ENCODE measurements around the gene PICALM.

Gene PICALM

GRCh38 chr11:86016451-86016850 is 52.4 kb downstream of the PICALM start:
- Mint-ChIP-seq H3K27ac (peak overlapping the region; percentile 56), H3K27me3 (no peaks in the 10 kb centered on the region), H3K4me3 (peak overlapping the region in 1 of 2 donors; percentile 3), H3K36me3 (peaks cover 22 to 41% of the 10 kb centered on the region in 2 donors), H3K9me3 (no peaks in the 10 kb centered on the region), H3K4me1 (peaks cover 16 to 27% of the 10 kb centered on the region in 2 donors)
- no peak for ATAC-seq (replicated peaks)
- no peak for DNase-seq

DNA sequence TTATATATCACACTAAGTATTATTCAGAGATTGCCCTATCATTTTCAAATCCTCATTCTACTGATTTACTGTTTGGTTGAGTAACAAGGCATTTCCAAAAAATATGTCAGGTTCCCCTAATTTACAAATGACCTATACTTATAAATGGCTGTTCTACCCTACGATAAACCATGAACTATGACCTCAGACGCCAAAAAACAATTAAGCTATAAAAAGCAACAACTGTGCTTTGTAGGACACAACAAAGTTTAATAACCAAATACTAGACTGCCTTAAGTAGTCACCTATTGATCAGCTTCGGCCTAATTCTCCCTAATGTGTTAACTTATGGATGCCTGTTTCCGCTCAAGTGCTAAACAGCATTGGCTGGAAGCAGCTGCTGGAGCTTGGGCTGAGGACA is 53.2 kb downstream of the PICALM start:
- Mint-ChIP-seq H3K27me3 (no peaks in the 10 kb centered on the region), H3K9me3 (no peaks in the 10 kb centered on the region), H3K27ac (peak overlapping the region; percentile 56), H3K36me3 (peaks cover 19 to 34% of the 10 kb centered on the region in 2 donors), H3K4me3 (no peak overlapping the region), H3K4me1 (peaks cover 13 to 20% of the 10 kb centered on the region in 2 donors)
- DNase-seq = no peak
- peak; percentile 42 to 48 for ATAC-seq (replicated peaks)

DNA sequence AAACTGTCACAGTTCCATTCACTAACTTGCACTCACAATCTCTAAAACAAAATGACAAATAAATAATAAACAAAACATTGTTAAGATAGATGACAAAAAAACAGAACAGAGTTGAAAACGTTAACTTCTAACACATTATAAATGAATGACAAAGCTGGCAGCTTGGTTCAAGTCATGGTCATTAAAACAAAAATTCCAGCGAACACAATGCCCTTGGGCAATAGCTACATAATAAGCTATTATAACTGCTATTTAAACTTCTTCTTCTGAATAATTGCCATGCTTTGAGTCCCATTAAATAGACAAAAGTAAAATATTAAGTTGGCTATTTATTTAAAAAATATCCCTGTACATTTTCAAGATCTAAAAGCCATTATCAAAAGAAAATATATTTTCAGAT is 54.7 kb downstream of the PICALM start:
- H3K27ac Mint-ChIP-seq = no peak overlapping the region
- peaks cover 23 to 38% of the 10 kb centered on the region in 2 donors for H3K36me3 Mint-ChIP-seq
- H3K9me3 Mint-ChIP-seq = no peaks in the 10 kb centered on the region

DNA sequence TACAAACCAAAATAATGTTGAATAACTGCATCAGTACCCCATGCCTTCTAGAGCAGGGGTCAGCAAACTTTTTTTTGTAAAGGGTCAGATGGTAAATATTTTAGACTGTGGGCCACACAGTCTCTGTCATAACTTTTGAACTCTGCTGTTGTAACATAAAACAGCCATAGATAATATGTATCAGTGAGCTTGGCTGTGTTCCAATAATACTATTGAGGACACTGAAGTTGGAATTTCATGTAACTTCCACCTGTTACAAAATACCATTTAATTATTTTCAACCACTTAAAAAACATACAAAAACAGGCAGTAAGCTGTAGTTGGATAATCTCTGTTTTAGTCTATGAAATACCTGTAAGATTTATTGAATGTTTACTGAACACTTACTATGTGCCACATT is 55.2 kb downstream of the PICALM start:
- no peak overlapping the region for H3K27ac Mint-ChIP-seq

More for the DNA sequence above, 54.7 kb downstream of the PICALM start:
- H3K4me3 Mint-ChIP-seq = no peak overlapping the region
- ATAC-seq (replicated peaks) (no peak), DNase-seq (no peak)
- no peaks in the 10 kb centered on the region for H3K27me3 Mint-ChIP-seq
- peaks cover 13 to 18% of the 10 kb centered on the region in 2 donors for H3K4me1 Mint-ChIP-seq

GRCh38 chr11:86011175-86011574 is 57.7 kb downstream of the PICALM start:
- peaks cover 27 to 48% of the 10 kb centered on the region in 2 donors for H3K36me3 Mint-ChIP-seq

More for the DNA sequence above, 55.2 kb downstream of the PICALM start:
- H3K4me1 Mint-ChIP-seq = peaks cover 13 to 18% of the 10 kb centered on the region in 2 donors
- no peak overlapping the region for H3K4me3 Mint-ChIP-seq
- DNase-seq (no peak), ATAC-seq (replicated peaks) (no peak)
- H3K27me3 Mint-ChIP-seq = no peaks in the 10 kb centered on the region
- no peaks in the 10 kb centered on the region for H3K9me3 Mint-ChIP-seq
- peaks cover 25 to 41% of the 10 kb centered on the region in 2 donors for H3K36me3 Mint-ChIP-seq

DNA sequence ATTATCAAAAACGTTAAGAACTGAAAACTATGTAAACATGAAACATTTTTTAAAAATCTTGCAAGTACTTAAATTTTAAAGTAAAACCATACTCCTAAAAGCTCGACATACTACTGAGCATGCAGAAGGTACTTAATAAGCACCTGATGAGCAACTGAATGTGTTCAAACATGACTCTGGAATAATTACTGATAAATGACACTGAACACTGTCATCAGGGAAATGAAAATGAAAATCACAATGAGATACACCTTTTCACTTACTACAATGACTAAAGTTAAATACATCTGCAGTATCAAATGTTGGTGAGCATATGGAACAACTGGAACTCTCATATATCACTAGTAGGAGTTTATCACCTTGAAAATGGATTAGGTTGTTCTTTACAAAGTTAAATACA is 65.2 kb downstream of the PICALM start:
- H3K9me3 Mint-ChIP-seq = no peaks in the 10 kb centered on the region
- no peaks in the 10 kb centered on the region for H3K4me1 Mint-ChIP-seq
- H3K27me3 Mint-ChIP-seq = no peaks in the 10 kb centered on the region
- ATAC-seq (replicated peaks) (no peak), DNase-seq (no peak)
- H3K4me3 Mint-ChIP-seq = no peak overlapping the region
- H3K27ac Mint-ChIP-seq = no peak overlapping the region
- peaks cover 17 to 44% of the 10 kb centered on the region in 2 donors for H3K36me3 Mint-ChIP-seq

More at GRCh38 chr11:86011175-86011574, 57.7 kb downstream of the PICALM start:
- DNase-seq (no peak), ATAC-seq (replicated peaks) (no peak)
- Mint-ChIP-seq H3K27ac (no peak overlapping the region), H3K4me1 (peaks cover 8 to 13% of the 10 kb centered on the region in 2 donors), H3K9me3 (no peaks in the 10 kb centered on the region), H3K27me3 (no peaks in the 10 kb centered on the region), H3K4me3 (no peak overlapping the region)

GRCh38 chr11:86002431-86002830 is 66.5 kb downstream of the PICALM start:
- Mint-ChIP-seq H3K27me3 (no peaks in the 10 kb centered on the region), H3K36me3 (peaks cover 15 to 44% of the 10 kb centered on the region in 2 donors), H3K27ac (no peak overlapping the region), H3K4me1 (peaks cover 1 to 4% of the 10 kb centered on the region in 2 donors), H3K4me3 (no peak overlapping the region), H3K9me3 (no peaks in the 10 kb centered on the region)
- ATAC-seq (replicated peaks) = no peak
- DNase-seq = no peak

- peaks cover 4 to 9% of the 10 kb centered on the region in 2 donors for H3K4me1 Mint-ChIP-seq
- ATAC-seq (replicated peaks) (no peak), DNase-seq (no peak)
- no peak overlapping the region for H3K4me3 Mint-ChIP-seq
- no peaks in the 10 kb centered on the region for H3K9me3 Mint-ChIP-seq
- H3K27ac Mint-ChIP-seq = peak overlapping the region; percentile 51
- peaks cover 28 to 34% of the 10 kb centered on the region in 2 donors for H3K36me3 Mint-ChIP-seq
- H3K27me3 Mint-ChIP-seq = no peaks in the 10 kb centered on the region
These were observed 77.4 kb downstream of the PICALM start for GRCh38 chr11:85991508-85991907.

DNA sequence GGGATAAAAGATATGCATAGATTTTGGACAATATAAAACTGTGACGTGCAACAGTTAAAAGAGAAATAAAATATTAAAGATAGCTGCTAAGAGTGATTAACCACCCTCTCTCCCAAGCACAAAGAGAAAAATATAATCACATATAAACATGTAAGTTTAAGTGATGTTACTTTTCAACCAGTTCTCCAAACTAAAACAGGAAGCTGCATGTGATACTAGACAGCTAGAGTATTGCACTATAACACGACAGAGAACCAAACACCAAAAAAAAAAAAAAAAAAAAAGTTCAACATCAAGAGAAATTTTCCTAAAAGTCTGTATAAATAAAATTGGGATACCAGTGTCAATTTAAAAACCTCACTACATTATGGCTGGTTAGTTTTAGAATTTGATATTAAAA is 79.1 kb downstream of the PICALM start:
- Mint-ChIP-seq H3K9me3 (no peaks in the 10 kb centered on the region), H3K27me3 (no peaks in the 10 kb centered on the region), H3K4me1 (peaks cover 4 to 9% of the 10 kb centered on the region in 2 donors), H3K4me3 (no peak overlapping the region), H3K36me3 (peaks cover 28 to 34% of the 10 kb centered on the region in 2 donors), H3K27ac (no peak overlapping the region)
- no peak for ATAC-seq (replicated peaks)
- DNase-seq = no peak

DNA sequence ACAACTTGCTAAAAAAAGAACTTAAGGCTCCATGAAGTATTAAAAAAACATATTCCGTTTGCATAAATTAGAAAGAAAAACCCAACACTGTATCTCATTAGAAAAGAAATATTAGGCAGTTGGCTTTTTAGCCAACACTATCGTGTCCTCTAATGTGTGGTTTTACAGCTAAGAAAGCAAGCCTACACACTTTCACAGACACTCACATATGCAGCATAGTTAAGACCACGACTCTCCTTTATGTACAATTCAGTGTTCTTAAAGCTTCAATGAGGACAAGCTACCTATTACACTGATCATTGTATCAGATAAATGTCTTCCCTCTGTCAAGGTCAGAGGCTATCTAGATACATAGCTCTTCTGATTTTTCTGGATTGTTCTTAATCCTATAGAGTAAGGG is 80.1 kb downstream of the PICALM start:
- no peak overlapping the region for H3K4me3 Mint-ChIP-seq
- ATAC-seq (replicated peaks) (peak in 1 of 2 donors; percentile 20), DNase-seq (no peak)
- H3K36me3 Mint-ChIP-seq = peaks cover 24 to 40% of the 10 kb centered on the region in 2 donors
- no peaks in the 10 kb centered on the region for H3K9me3 Mint-ChIP-seq
- peaks cover 4 to 9% of the 10 kb centered on the region in 2 donors for H3K4me1 Mint-ChIP-seq
- peak overlapping the region; percentile 65 for H3K27ac Mint-ChIP-seq
- H3K27me3 Mint-ChIP-seq = no peaks in the 10 kb centered on the region

GRCh38 chr11:85977751-85978160 is 91.1 kb downstream of the PICALM start:
- Mint-ChIP-seq H3K4me1 (peaks cover 0 to 2% of the 10 kb centered on the region in 2 donors), H3K27me3 (no peaks in the 10 kb centered on the region), H3K27ac (no peak overlapping the region), H3K4me3 (no peak overlapping the region), H3K36me3 (peaks cover 15 to 29% of the 10 kb centered on the region in 2 donors), H3K9me3 (no peaks in the 10 kb centered on the region)
- ATAC-seq (replicated peaks) (no peak), DNase-seq (no peak)

DNA sequence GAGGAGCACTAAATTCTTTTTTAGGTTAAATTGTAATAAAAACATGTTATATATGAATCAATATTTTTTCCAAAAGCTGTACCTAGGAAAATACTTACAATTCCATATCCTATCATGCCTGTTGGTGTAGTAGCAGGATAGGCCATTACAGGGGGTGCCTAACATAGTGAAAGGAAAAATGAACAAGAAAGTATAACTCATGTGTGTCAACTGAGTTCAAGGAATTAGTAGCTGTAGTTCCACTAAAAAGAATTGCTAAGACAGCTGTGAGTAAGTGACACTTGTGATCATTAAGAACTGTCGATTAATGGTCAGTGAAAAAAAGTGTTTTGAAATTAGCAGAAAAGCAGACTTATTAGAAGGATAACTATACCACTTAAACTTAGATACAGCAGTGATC is 92.4 kb downstream of the PICALM start:
- H3K4me3 Mint-ChIP-seq = no peak overlapping the region
- no peak for ATAC-seq (replicated peaks)
- H3K27ac Mint-ChIP-seq = no peak overlapping the region
- peaks cover 0 to 2% of the 10 kb centered on the region in 2 donors for H3K4me1 Mint-ChIP-seq
- no peak for DNase-seq
- H3K27me3 Mint-ChIP-seq = no peaks in the 10 kb centered on the region
- peaks cover 16 to 28% of the 10 kb centered on the region in 2 donors for H3K36me3 Mint-ChIP-seq
- H3K9me3 Mint-ChIP-seq = no peaks in the 10 kb centered on the region

DNA sequence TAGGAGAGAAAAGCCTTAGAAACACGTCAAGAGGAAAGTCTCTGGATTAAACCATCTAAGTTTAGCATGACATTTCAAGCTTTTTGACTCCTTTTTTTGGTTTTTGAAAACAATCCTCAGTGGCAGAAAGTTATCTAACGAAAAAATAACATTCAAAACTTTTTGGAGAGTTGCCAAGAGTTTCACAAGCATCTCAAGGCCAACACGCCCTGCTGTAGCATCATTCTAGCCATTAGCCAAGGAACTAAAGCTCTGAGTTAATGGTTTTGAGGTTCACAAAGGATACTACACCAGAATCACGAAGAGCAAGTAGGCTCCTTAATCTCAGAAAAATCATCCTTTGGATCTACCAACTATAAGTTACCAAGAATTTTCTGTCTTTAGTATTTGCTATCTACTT is 94.8 kb downstream of the PICALM start:
- no peak overlapping the region for H3K27ac Mint-ChIP-seq
- ATAC-seq (replicated peaks) (no peak), DNase-seq (no peak)
- no peak overlapping the region for H3K4me3 Mint-ChIP-seq
- no peaks in the 10 kb centered on the region for H3K27me3 Mint-ChIP-seq
- H3K36me3 Mint-ChIP-seq = peaks cover 21 to 41% of the 10 kb centered on the region in 2 donors
- peaks cover 0 to 2% of the 10 kb centered on the region in 2 donors for H3K4me1 Mint-ChIP-seq
- H3K9me3 Mint-ChIP-seq = no peaks in the 10 kb centered on the region

DNA sequence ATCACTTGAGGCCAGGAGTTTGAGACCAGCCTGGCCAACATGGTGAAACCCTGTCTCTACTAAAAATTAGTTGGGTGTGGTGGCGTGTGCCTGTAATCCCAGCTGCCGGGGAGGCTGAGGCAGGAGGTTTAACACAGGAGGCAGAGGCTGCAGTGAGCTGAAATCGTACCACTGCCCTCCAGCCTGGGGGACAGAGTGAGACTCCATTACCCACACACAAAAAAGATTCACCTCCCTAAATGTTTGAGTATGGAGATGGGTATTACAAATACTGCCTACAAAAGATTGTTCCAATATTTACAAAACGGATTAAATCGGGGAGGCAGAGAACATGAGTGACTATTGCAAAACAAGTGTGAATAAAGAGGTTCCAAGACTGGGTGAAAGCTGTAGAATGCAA is 98.3 kb downstream of the PICALM start:
- no peak overlapping the region for H3K27ac Mint-ChIP-seq
- no peak for ATAC-seq (replicated peaks)
- peaks cover 28 to 53% of the 10 kb centered on the region in 2 donors for H3K36me3 Mint-ChIP-seq
- H3K4me1 Mint-ChIP-seq = peaks cover 0 to 4% of the 10 kb centered on the region in 2 donors
- no peaks in the 10 kb centered on the region for H3K27me3 Mint-ChIP-seq
- no peak for DNase-seq
- H3K4me3 Mint-ChIP-seq = no peak overlapping the region
- no peaks in the 10 kb centered on the region for H3K9me3 Mint-ChIP-seq

DNA sequence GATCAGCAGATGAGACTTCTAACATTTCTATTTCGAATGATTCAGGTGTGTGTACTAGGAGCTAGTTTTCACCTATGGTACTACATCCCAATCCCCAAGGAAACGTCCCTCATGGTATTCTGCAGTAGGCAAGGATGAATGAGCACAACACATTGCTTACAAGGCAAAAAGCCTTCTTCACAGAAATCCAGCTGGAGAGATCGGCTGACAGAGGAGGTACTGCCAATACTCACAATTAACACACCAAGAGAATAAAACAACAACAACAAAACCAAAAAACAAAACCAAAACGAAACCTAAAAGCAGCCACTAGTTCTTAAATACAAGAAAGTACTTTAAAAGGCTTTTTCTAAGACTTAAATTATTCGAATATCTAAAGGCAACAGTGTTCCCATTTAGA is 101.4 kb downstream of the PICALM start:
- H3K9me3 Mint-ChIP-seq = no peaks in the 10 kb centered on the region
- H3K4me3 Mint-ChIP-seq = no peak overlapping the region
- H3K27me3 Mint-ChIP-seq = no peaks in the 10 kb centered on the region
- ATAC-seq (replicated peaks) (no peak), DNase-seq (no peak)
- peak overlapping the region; percentile 9 for H3K27ac Mint-ChIP-seq
- H3K36me3 Mint-ChIP-seq = peaks cover 42 to 64% of the 10 kb centered on the region in 2 donors
- H3K4me1 Mint-ChIP-seq = peaks cover 2 to 6% of the 10 kb centered on the region in 2 donors
